Measurements from ENCODE around the gene VRK3. TPM values are rescaled to one million over a fixed set of nuclear protein-coding genes. Genes with fewer than 3 reads are reported as not detected.
"Not testable (repeated sequence)": the region's sequence is repeated elsewhere in the genome, so short reads cannot be mapped to it uniquely, and the experiment has no call there.

VRK3 gene
- total RNA-seq, 6 experiments from 2014 or later: 30.2 to 33.9 (median 32.7) TPM

DNA sequence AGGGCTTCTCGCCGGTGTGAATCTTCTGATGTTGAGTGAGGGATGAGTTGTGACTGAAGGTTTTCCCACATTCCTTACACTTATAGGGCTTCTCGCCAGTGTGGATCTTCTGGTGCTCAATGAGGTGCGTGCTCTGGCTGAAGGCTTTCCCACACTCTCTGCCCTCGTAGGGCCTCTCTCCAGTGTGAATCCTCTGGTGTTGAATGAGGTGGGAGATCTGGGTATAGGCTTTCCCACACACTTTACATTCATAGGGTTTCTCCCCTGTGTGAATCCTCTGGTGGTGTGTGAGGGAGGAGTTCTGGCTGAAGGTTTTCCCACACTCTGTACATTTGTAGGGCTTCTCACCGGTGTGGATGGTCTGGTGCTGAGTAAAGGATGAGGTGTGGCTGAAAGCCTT is 33.9 kb upstream of the VRK3 start:
- Mint-ChIP-seq H3K36me3 (ENCODE audit: low read depth) (peaks cover 16% of the 10 kb centered on the region), H3K27me3 (ENCODE audit: insufficient read depth) (no peaks in the 10 kb centered on the region; the same call in 1 of the 2 replicates), H3K4me1 (ENCODE audit: low read depth) (no peaks in the 10 kb centered on the region), H3K27ac (no peak overlapping the region), H3K4me3 (no peak overlapping the region), H3K9me3 (peaks cover 49% of the 10 kb centered on the region)
- no peak for DNase-seq
- TF ChIP-seq CTCF (IDR thresholded peaks at IDR 0.05): no peak

DNA sequence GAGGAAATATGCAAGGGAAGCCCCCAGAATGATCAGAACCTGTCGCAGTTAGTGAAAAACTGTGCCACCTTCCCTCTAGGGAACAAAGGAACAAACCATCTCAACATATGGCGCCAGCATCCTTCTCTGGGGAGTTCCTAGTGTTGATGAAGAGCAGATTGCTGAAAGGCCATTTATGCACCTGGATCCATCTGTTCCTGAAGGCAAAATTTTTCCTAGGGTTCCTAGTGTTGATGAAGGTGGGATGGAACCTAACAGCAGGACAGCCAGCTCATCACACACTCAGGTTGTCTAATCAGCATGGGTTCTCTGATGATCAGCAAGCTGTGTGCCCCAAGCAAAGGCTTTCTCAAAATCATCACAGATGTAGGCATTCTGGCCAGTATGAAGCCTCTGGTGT is 33.3 kb upstream of the VRK3 start:
- Mint-ChIP-seq H3K27ac (no peak overlapping the region), H3K4me1 (ENCODE audit: low read depth) (no peaks in the 10 kb centered on the region), H3K4me3 (no peak overlapping the region), H3K9me3 (peaks cover 49% of the 10 kb centered on the region), H3K36me3 (ENCODE audit: low read depth) (peaks cover 16% of the 10 kb centered on the region), H3K27me3 (ENCODE audit: insufficient read depth) (no peaks in the 10 kb centered on the region; the same call in 1 of the 2 replicates)
- no peak for TF ChIP-seq CTCF (IDR thresholded peaks at IDR 0.05)
- DNase-seq: no peak

GRCh38 chr19:50053119-50053518 is 27.9 kb upstream of the VRK3 start:
- Mint-ChIP-seq H3K9me3 (peaks cover 35% of the 10 kb centered on the region), H3K27ac (no peak overlapping the region), H3K36me3 (ENCODE audit: low read depth) (peaks cover 15% of the 10 kb centered on the region), H3K4me3 (no peak overlapping the region), H3K4me1 (ENCODE audit: low read depth) (no peaks in the 10 kb centered on the region), H3K27me3 (ENCODE audit: insufficient read depth) (peaks cover 3% of the 10 kb centered on the region)
- TF ChIP-seq CTCF (IDR thresholded peaks at IDR 0.05): no peak
- DNase-seq: no peak

- no peak overlapping the region for H3K4me3 Mint-ChIP-seq
- no peak overlapping the region for H3K27ac Mint-ChIP-seq
- H3K9me3 Mint-ChIP-seq: peaks cover 40% of the 10 kb centered on the region
- H3K4me1 Mint-ChIP-seq (ENCODE audit: low read depth): no peaks in the 10 kb centered on the region
- peaks cover 27% of the 10 kb centered on the region for H3K36me3 Mint-ChIP-seq (ENCODE audit: low read depth)
- DNase-seq: no peak
- peaks cover 3% of the 10 kb centered on the region for H3K27me3 Mint-ChIP-seq (ENCODE audit: insufficient read depth)
- TF ChIP-seq CTCF (IDR thresholded peaks at IDR 0.05): no peak
Measured at GRCh38 chr19:50051964-50052363, 26.8 kb upstream of the VRK3 start.

DNA sequence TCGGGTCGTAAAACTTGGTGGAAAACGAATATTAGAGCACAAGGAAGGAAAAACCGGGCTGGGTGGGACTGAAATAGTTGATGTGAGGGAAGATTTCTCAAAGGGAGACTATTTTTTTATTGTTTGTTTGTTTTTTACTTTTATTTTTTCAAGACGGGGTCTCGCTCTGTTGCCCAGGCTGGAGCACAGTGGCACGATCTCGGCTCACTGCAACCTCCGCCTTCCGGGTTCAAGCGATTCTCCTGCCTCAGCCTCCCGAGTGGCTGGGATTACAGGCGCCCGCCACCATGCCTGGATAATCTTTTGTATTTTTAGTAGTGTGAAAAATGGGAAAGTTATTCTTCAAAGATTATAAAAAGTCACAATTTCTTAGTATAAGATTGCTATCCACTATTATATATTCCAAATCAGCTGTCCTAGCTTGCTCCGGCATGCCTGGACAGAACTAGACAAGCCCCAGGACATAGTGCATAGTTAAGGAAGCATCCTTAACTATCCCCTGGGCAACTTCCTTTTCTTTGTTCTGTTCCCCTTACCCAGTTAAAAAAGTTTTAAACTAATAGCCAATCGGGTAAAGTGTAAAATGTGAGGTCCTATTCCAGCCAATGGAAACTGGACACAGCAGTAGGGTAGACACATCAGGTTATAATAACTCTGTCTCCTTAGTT is 26.2 kb upstream of the VRK3 start:
- peaks cover 46% of the 10 kb centered on the region for H3K9me3 Mint-ChIP-seq
- not testable (repeated sequence) for DNase-seq; H3K4me1 Mint-ChIP-seq (ENCODE audit: low read depth); H3K27ac Mint-ChIP-seq; H3K27me3 Mint-ChIP-seq (ENCODE audit: insufficient read depth)
- peak overlapping the region; percentile 46; the same call in 1 of the 2 replicates for H3K4me3 Mint-ChIP-seq
- peaks cover 33% of the 10 kb centered on the region for H3K36me3 Mint-ChIP-seq (ENCODE audit: low read depth)

- Mint-ChIP-seq H3K36me3 (ENCODE audit: low read depth) (peaks cover 40% of the 10 kb centered on the region), H3K4me3 (peak overlapping the region; percentile 46; the same call in 1 of the 2 replicates), H3K9me3 (peaks cover 51% of the 10 kb centered on the region), H3K4me1 (ENCODE audit: low read depth) (no peaks in the 10 kb centered on the region), H3K27ac (no peak overlapping the region), H3K27me3 (ENCODE audit: insufficient read depth) (peaks cover 3% of the 10 kb centered on the region)
- no peak for DNase-seq
- no peak for TF ChIP-seq CTCF (IDR thresholded peaks at IDR 0.05)
Measured at GRCh38 chr19:50050406-50051227, 25.4 kb upstream of the VRK3 start.
